Activated naive CD8-positive, alpha-beta T cell treated with anti-CD3 and anti-CD28 coated beads, Interleukin-2, amount 10 ng/mL, durations not matched to agents 7 days and 5 days (primary cell): ENCODE results near the gene ZNF134. TPM values are rescaled to one million over a fixed set of nuclear protein-coding genes. Genes with fewer than 3 reads are reported as not detected.

ENCODE experiments used
- ATAC-seq: fragments of 150-1000 bp; cut with Tn5 transposase; one replicate; pipeline ENCODE4 v1.10.0; 2021; ENCODE audit warnings: low read depth, moderate library complexity
- POLR2A ChIA-PET: fragments of 350-600 bp; sonication (Branson Sonifier 250); formaldehyde crosslinking; loops from one replicate; lab custom pipeline; 2021; ENCODE audit warnings: antibody characterized with exemption; lab: Charles Lee
- DNase-seq: peaks from one replicate; pipeline ENCODE4 v3.0.0; 2021
- H3K27ac Mint-ChIP-seq: one replicate; pipeline ENCODE4 v1.8.0; 2022; ENCODE audit warnings: mild to moderate bottlenecking, mixed read lengths
- H3K27me3 Mint-ChIP-seq: one replicate; pipeline ENCODE4 v1.8.0; 2022; ENCODE audit warnings: mild to moderate bottlenecking, moderate library complexity, mixed read lengths
- H3K36me3 Mint-ChIP-seq: one replicate; pipeline ENCODE4 v1.8.0; 2021; ENCODE audit warnings: mild to moderate bottlenecking, mixed read lengths
- H3K4me1 Mint-ChIP-seq: one replicate; pipeline ENCODE4 v1.8.0; 2021; ENCODE audit warnings: mixed read lengths
- H3K4me3 Mint-ChIP-seq: one replicate; pipeline ENCODE4 v1.8.0; 2022; ENCODE audit warnings: mild to moderate bottlenecking, moderate library complexity, mixed read lengths
- H3K9me3 Mint-ChIP-seq: one replicate; pipeline ENCODE4 v1.8.0; 2021; ENCODE audit warnings: mixed read lengths
- total RNA-seq, 2 experiments: library from RNA; stranded (reverse); gene quantifications; one replicate each; pipeline ENCODE4 v1.2.3, GENCODE V29; 2021

ZNF134 gene
- total RNA-seq, 2 experiments from 2014 or later: 29.7 to 34.3 TPM

DNA sequence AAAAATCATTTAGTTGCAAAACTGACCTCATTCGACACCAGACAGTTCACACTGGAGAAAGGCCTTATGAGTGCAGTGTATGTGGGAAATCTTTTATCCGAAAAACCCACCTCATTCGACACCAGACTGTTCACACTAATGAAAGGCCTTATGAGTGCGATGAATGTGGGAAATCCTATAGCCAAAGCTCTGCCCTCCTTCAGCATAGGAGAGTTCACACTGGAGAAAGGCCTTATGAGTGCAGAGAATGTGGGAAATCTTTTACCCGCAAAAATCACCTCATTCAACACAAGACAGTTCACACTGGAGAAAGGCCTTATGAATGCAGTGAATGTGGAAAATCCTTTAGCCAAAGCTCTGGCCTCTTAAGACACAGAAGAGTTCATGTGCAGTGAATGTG is 7.1 kb upstream of the ZNF134 start:
- peaks cover 77% of the 10 kb centered on the region for H3K36me3 Mint-ChIP-seq
- ATAC-seq (no peak), DNase-seq (no peak)
- no peak overlapping the region for H3K27ac Mint-ChIP-seq
- no peaks in the 10 kb centered on the region for H3K27me3 Mint-ChIP-seq
- peaks cover 38% of the 10 kb centered on the region for H3K9me3 Mint-ChIP-seq
- peaks cover 3% of the 10 kb centered on the region for H3K4me1 Mint-ChIP-seq
- no peak overlapping the region for H3K4me3 Mint-ChIP-seq
- POLR2A ChIA-PET: interaction anchor here (1.1 kb wide), 1 partner anchor 12 kb away, joined by 4 read pairs; no protein-coding TSS in a partner anchor

DNA sequence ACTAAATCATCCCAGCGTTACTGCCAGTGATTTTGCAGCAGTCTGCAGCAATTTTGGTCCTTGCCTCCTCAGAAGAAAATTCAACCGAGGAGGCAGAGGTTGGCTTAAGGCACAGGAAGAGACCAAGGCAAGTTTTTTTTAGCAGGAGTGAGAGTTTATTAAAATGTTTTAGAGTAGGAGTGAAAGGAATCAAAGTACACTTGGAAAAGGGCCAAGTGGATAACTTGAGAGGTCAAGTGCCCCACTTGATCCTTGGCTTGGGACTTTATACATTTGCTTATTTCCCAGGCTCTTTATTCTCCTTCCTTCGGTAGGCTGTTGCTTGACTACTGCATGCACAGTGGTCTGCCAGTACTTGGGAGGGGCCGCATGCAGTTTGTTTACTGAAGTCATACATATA is 2.9 kb upstream of the ZNF134 start:
- no peak for DNase-seq
- ATAC-seq: no peak
- Mint-ChIP-seq H3K27me3 (no peaks in the 10 kb centered on the region), H3K4me1 (peaks cover 16% of the 10 kb centered on the region), H3K27ac (no peak overlapping the region), H3K9me3 (peaks cover 32% of the 10 kb centered on the region), H3K36me3 (peaks cover 58% of the 10 kb centered on the region), H3K4me3 (no peak overlapping the region)
- POLR2A ChIA-PET: no interaction called here

DNA sequence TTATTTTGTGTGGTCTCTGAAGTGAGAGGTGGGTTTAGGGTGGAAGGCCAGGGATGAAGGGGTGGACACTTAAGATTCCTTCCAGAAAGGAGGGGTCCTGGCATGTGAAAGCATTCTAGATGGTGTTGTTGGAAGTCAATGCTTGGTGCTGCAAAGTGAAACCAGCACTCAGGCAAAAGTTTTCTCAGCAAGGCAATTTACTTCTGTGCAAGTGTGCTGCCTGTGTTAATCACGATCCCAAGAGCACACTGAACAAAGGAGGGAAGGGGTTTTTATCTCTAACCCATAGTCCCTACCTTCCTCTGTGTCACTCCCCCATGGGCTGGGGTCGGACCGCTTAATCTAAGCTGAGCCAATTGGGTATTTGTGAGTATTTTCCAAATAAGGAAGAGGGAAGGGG is 1.3 kb downstream of the ZNF134 start:
- Mint-ChIP-seq H3K27ac (peak overlapping the region; percentile 79), H3K4me3 (peak overlapping the region; percentile 85), H3K4me1 (peaks cover 23% of the 10 kb centered on the region), H3K27me3 (no peaks in the 10 kb centered on the region), H3K9me3 (peaks cover 55% of the 10 kb centered on the region), H3K36me3 (peaks cover 69% of the 10 kb centered on the region)
- POLR2A ChIA-PET: no interaction called here
- ATAC-seq (no peak), DNase-seq (no peak)

- ATAC-seq: no peak
- POLR2A ChIA-PET: no interaction called here
- no peak overlapping the region for H3K27ac Mint-ChIP-seq
- H3K27me3 Mint-ChIP-seq: no peaks in the 10 kb centered on the region
- H3K9me3 Mint-ChIP-seq: peaks cover 51% of the 10 kb centered on the region
- no peak for DNase-seq
- no peak overlapping the region for H3K4me3 Mint-ChIP-seq
- H3K4me1 Mint-ChIP-seq: peaks cover 7% of the 10 kb centered on the region
- peaks cover 94% of the 10 kb centered on the region for H3K36me3 Mint-ChIP-seq
Measured at GRCh38 chr19:57620673-57621348, 6.8 kb downstream of the ZNF134 start.

GRCh38 chr19:57623091-57623490 is 9.0 kb downstream of the ZNF134 start:
- no peaks in the 10 kb centered on the region for H3K27me3 Mint-ChIP-seq
- peaks cover 34% of the 10 kb centered on the region for H3K9me3 Mint-ChIP-seq
- no peak overlapping the region for H3K4me3 Mint-ChIP-seq
- no peaks in the 10 kb centered on the region for H3K4me1 Mint-ChIP-seq
- DNase-seq: no peak
- ATAC-seq: no peak
- POLR2A ChIA-PET: no interaction called here
- H3K36me3 Mint-ChIP-seq: peaks cover 78% of the 10 kb centered on the region
- H3K27ac Mint-ChIP-seq: no peak overlapping the region

DNA sequence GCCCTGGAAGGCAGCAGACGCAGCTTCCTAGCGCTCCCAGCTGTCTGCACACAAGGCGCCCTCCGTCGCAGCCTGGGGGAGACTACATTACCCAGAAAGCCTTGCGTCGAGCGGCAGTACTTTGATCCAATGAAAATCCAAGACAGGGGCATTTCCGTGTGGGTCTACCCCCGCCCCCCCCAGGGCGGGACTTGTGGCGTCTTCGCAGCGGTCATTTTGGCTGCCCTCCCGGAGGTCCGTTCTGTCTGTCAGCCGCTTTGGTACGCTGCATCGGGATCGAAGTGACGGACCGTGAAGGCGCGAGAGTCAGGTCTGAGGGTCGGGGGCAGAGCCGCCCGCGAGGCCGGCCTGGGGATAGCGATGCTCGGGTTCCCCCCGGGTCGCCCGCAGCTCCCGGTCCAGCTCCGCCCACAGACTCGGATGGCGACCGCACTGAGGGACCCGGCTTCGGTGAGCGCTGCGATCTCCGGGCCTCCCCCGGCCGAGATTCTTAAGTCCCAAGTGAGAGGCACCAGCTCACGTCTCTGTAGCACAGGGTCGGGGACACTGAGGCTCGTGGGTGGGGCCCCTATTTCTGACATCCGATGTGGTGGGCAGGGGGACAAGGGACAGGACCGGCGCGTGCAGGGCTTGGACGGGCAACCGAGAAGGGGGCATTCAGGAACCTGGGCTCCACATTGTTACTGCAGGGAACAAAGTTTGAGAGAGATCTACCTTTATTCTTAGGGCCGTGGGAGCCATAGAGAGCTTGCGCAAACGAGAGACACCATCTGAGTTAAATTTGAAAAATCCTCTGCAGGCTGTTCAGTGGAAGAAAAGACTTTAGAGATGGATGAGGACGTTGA is 19.2 kb downstream of the ZNF134 start, which contains the start of gene ZNF211:
ZNF211 (plus strand) TSS at position 182 of the 845 bp plus-strand sequence; CDS start at position 361, 179 bp downstream.
- POLR2A ChIA-PET: interaction anchor here (0.6 to 2.0 kb wide), 11 partner anchors 19 to 426 kb away, joined by 3 to 12 read pairs (median 4); partner anchors contain the start of genes ZNF134, ZNF135, ZNF416 and ZNF551
- Mint-ChIP-seq H3K9me3 (peaks cover 25% of the 10 kb centered on the region), H3K4me3 (peak within 1 kb of the TSS; percentile 96), H3K4me1 (peaks cover 19% of the 10 kb centered on the region), H3K27ac (peak within 1 kb of the TSS; percentile 89), H3K36me3 (peaks cover 49% of the 10 kb centered on the region), H3K27me3 (no peaks in the 10 kb centered on the region)
- peak; percentile 98 for ATAC-seq
- DNase-seq: peak; percentile 87

DNA sequence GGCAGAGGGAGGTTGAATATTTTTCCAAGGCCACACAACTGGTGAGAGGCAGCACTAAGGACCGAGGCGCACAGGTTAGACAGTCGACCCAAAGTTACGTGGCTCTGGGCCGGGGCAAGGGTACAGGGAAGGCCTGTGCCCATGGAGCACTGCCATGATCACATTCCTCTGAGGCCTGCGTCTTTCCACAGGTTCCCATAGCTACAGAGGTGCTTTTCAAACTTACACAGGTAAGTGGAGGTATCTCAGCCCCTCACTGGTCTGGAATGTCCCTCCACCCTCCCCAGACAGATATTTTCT is 19.7 kb downstream of the ZNF134 start:
- no peaks in the 10 kb centered on the region for H3K27me3 Mint-ChIP-seq
- peak overlapping the region; percentile 96 for H3K4me3 Mint-ChIP-seq
- DNase-seq: no peak
- peaks cover 30% of the 10 kb centered on the region for H3K9me3 Mint-ChIP-seq
- POLR2A ChIA-PET: interaction anchor here (1.3 to 2.0 kb wide), 7 partner anchors 20 to 134 kb away, joined by 3 to 12 read pairs (median 4); partner anchors contain the start of genes ZNF134, ZNF416, ZNF551 and ZNF773
- ATAC-seq: no peak
- peaks cover 53% of the 10 kb centered on the region for H3K36me3 Mint-ChIP-seq
- H3K27ac Mint-ChIP-seq: peak overlapping the region; percentile 89
- H3K4me1 Mint-ChIP-seq: peaks cover 19% of the 10 kb centered on the region

DNA sequence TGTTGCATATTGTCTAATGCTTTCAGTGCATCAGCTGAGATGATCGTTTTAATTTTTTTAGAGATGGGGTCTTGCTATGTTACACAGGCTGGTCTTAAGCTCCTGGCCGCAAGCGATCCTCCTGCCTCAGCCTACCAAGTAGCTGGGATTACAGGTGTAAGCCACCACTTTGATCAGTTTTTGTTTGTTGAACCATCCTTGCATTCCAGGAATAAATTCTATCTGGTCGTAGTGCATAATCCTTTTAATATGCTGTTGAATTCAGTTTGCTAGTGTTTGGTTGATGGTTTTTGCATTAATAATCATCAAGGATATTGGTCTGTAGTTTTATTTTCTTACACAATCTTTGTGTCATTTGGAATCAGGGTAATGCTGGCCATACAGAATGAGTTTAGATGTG is 23.3 kb downstream of the ZNF134 start:
- no peak for ATAC-seq
- POLR2A ChIA-PET: no interaction called here
- Mint-ChIP-seq H3K27ac (no peak overlapping the region), H3K27me3 (no peaks in the 10 kb centered on the region), H3K36me3 (peaks cover 76% of the 10 kb centered on the region), H3K4me3 (no peak overlapping the region), H3K9me3 (peaks cover 38% of the 10 kb centered on the region), H3K4me1 (peaks cover 19% of the 10 kb centered on the region)
- no peak for DNase-seq

- Mint-ChIP-seq H3K27ac (no peak overlapping the region), H3K27me3 (no peaks in the 10 kb centered on the region), H3K4me1 (no peaks in the 10 kb centered on the region), H3K36me3 (peaks cover 74% of the 10 kb centered on the region), H3K9me3 (peaks cover 43% of the 10 kb centered on the region), H3K4me3 (no peak overlapping the region)
- DNase-seq (no peak), ATAC-seq (no peak)
- POLR2A ChIA-PET: no interaction called here
Measured at GRCh38 chr19:57641715-57642234, 27.7 kb downstream of the ZNF134 start.

DNA sequence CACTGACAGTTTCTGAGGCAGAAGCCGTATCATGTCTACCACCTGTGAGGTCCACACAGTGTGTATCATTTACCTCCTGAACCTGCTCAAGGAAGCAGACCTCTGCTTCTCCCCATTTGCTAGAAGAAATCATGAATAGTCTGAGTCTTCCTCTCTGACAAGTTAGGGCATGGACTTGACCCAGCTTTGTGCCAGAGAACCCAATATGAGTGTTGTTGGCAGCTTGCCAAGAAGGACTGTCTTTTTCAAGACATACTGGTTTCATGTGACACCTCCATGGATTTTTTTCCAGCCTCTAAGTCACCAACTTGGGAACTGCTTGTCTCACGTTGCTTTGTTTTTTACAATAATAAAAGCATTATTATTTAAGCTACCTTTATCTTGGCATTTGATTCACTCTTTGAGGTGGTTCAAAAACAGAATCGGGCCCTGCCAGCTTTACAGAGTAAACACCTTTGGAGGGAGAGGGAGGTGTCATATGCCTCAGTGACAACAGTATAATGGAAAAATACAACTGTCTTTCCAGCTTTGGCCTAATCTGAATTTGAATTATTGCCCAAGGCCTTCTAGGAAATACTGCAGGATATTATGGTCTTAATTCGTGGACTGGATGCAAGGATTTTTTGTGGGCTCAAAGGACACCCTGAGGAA is 28.5 kb downstream of the ZNF134 start:
- Mint-ChIP-seq H3K27me3 (no peaks in the 10 kb centered on the region), H3K9me3 (peaks cover 39% of the 10 kb centered on the region), H3K4me1 (no peaks in the 10 kb centered on the region), H3K27ac (no peak overlapping the region), H3K36me3 (peaks cover 66% of the 10 kb centered on the region), H3K4me3 (no peak overlapping the region)
- POLR2A ChIA-PET: no interaction called here
- DNase-seq (no peak), ATAC-seq (no peak)

- Mint-ChIP-seq H3K4me3 (no peak overlapping the region), H3K27me3 (no peaks in the 10 kb centered on the region), H3K27ac (no peak overlapping the region), H3K9me3 (peaks cover 36% of the 10 kb centered on the region), H3K36me3 (peaks cover 55% of the 10 kb centered on the region), H3K4me1 (no peaks in the 10 kb centered on the region)
- POLR2A ChIA-PET: interaction anchor here (0.6 kb wide), 1 partner anchor 112 kb away, joined by 3 read pairs; no protein-coding TSS in a partner anchor
- ATAC-seq (no peak), DNase-seq (no peak)
Measured at GRCh38 chr19:57643734-57644133, 29.7 kb downstream of the ZNF134 start.

- ATAC-seq (no peak), DNase-seq (no peak)
- no peaks in the 10 kb centered on the region for H3K27me3 Mint-ChIP-seq
- peaks cover 38% of the 10 kb centered on the region for H3K9me3 Mint-ChIP-seq
- H3K4me1 Mint-ChIP-seq: peaks cover 7% of the 10 kb centered on the region
- POLR2A ChIA-PET: no interaction called here
- no peak overlapping the region for H3K27ac Mint-ChIP-seq
- no peak overlapping the region for H3K4me3 Mint-ChIP-seq
- H3K36me3 Mint-ChIP-seq: peaks cover 17% of the 10 kb centered on the region
Measured at GRCh38 chr19:57648331-57649003, 34.4 kb downstream of the ZNF134 start.

- POLR2A ChIA-PET: no interaction called here
- peaks cover 11% of the 10 kb centered on the region for H3K4me1 Mint-ChIP-seq
- H3K9me3 Mint-ChIP-seq: peaks cover 50% of the 10 kb centered on the region
- peaks cover 4% of the 10 kb centered on the region for H3K27me3 Mint-ChIP-seq
- ATAC-seq (no peak), DNase-seq (no peak)
- H3K36me3 Mint-ChIP-seq: peaks cover 12% of the 10 kb centered on the region
- peak overlapping the region; percentile 43 for H3K27ac Mint-ChIP-seq
- no peak overlapping the region for H3K4me3 Mint-ChIP-seq
Measured at GRCh38 chr19:57651654-57651996, 37.6 kb downstream of the ZNF134 start.
